Measurements from ENCODE around the gene MYO18A.

The MYO18A gene

GRCh38 chr17:29080323-29080722 lies 99.9 kb downstream of the MYO18A start:
- H4K20me1 ChIP-seq (ENCODE audit: insufficient read depth, low read length): peaks cover 3% of the 10 kb centered on the region
- no peaks in the 10 kb centered on the region for H3K79me2 ChIP-seq (ENCODE audit: insufficient read depth, low read length)
- no peaks in the 10 kb centered on the region for H3K4me1 ChIP-seq (ENCODE audit: insufficient read depth, low read length)
- no peak for TF ChIP-seq EZH2 (IDR thresholded peaks at IDR 0.05; ENCODE audit: borderline replicate concordance, low read depth, low read length, severe bottlenecking)
- TF ChIP-seq, protein P1, sequence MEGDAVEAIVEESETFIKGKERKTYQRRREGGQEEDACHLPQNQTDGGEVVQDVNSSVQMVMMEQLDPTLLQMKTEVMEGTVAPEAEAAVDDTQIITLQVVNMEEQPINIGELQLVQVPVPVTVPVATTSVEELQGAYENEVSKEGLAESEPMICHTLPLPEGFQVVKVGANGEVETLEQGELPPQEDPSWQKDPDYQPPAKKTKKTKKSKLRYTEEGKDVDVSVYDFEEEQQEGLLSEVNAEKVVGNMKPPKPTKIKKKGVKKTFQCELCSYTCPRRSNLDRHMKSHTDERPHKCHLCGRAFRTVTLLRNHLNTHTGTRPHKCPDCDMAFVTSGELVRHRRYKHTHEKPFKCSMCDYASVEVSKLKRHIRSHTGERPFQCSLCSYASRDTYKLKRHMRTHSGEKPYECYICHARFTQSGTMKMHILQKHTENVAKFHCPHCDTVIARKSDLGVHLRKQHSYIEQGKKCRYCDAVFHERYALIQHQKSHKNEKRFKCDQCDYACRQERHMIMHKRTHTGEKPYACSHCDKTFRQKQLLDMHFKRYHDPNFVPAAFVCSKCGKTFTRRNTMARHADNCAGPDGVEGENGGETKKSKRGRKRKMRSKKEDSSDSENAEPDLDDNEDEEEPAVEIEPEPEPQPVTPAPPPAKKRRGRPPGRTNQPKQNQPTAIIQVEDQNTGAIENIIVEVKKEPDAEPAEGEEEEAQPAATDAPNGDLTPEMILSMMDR (IDR thresholded peaks at IDR 0.05; ENCODE audit: borderline replicate concordance, extremely low read depth, low read length, poor library complexity, severe bottlenecking): no peak
- no peak overlapping the region for H3K4me3 ChIP-seq (ENCODE audit: low read depth in 1 of 2, low read length in 2 of 2)
- no peak overlapping the region for H3K4me2 ChIP-seq (ENCODE audit: insufficient read depth, low read length)
- H3K27me3 ChIP-seq (ENCODE audit: insufficient read depth, low read length, poor library complexity): no peaks in the 10 kb centered on the region
- no peak overlapping the region for H3K9ac ChIP-seq (ENCODE audit: low read depth, low read length)
- no peak overlapping the region for H2AFZ ChIP-seq (ENCODE audit: low read depth, low read length)
- ATAC-seq (ENCODE audit: insufficient read depth, low read depth): no peak
- no peak for DNase-seq
- no peaks in the 10 kb centered on the region for H3K9me3 ChIP-seq (ENCODE audit: insufficient read depth, low read length, severe bottlenecking)
- H3K27ac ChIP-seq (ENCODE audit: low read length): no peak overlapping the region
- peaks cover 79% of the 10 kb centered on the region for H3K36me3 ChIP-seq (ENCODE audit: insufficient read depth, low read length)

- Histone ChIP-seq H3K9ac (ENCODE audit: low read depth, low read length) (no peak overlapping the region), H3K36me3 (ENCODE audit: insufficient read depth, low read length) (peaks cover 75% of the 10 kb centered on the region), H4K20me1 (ENCODE audit: insufficient read depth, low read length) (peaks cover 3% of the 10 kb centered on the region), H2AFZ (ENCODE audit: low read depth, low read length) (no peak overlapping the region), H3K9me3 (ENCODE audit: insufficient read depth, low read length, severe bottlenecking) (no peaks in the 10 kb centered on the region), H3K4me3 (ENCODE audit: low read depth in 1 of 2, low read length in 2 of 2) (no peak overlapping the region), H3K27ac (ENCODE audit: low read length) (no peak overlapping the region), H3K4me1 (ENCODE audit: insufficient read depth, low read length) (no peaks in the 10 kb centered on the region), H3K4me2 (ENCODE audit: insufficient read depth, low read length) (no peak overlapping the region), H3K27me3 (ENCODE audit: insufficient read depth, low read length, poor library complexity) (no peaks in the 10 kb centered on the region), H3K79me2 (ENCODE audit: insufficient read depth, low read length) (no peaks in the 10 kb centered on the region)
- ATAC-seq (ENCODE audit: insufficient read depth, low read depth) (no peak), DNase-seq (no peak)
- TF ChIP-seq, protein P1 (IDR thresholded peaks at IDR 0.05; ENCODE audit: borderline replicate concordance, extremely low read depth, low read length, poor library complexity, severe bottlenecking): no peak
- no peak for TF ChIP-seq EZH2 (IDR thresholded peaks at IDR 0.05; ENCODE audit: borderline replicate concordance, low read depth, low read length, severe bottlenecking)
Observed at GRCh38 chr17:29079887-29080286, 100.3 kb downstream of the MYO18A start.

GRCh38 chr17:29079433-29079832 lies 100.8 kb downstream of the MYO18A start:
- Histone ChIP-seq H3K36me3 (ENCODE audit: insufficient read depth, low read length) (peaks cover 76% of the 10 kb centered on the region), H2AFZ (ENCODE audit: low read depth, low read length) (no peak overlapping the region), H3K4me1 (ENCODE audit: insufficient read depth, low read length) (no peaks in the 10 kb centered on the region), H3K9ac (ENCODE audit: low read depth, low read length) (no peak overlapping the region), H3K79me2 (ENCODE audit: insufficient read depth, low read length) (no peaks in the 10 kb centered on the region), H3K4me2 (ENCODE audit: insufficient read depth, low read length) (no peak overlapping the region), H3K27me3 (ENCODE audit: insufficient read depth, low read length, poor library complexity) (no peaks in the 10 kb centered on the region), H3K4me3 (ENCODE audit: low read depth in 1 of 2, low read length in 2 of 2) (no peak overlapping the region), H4K20me1 (ENCODE audit: insufficient read depth, low read length) (peaks cover 3% of the 10 kb centered on the region), H3K27ac (ENCODE audit: low read length) (no peak overlapping the region), H3K9me3 (ENCODE audit: insufficient read depth, low read length, severe bottlenecking) (no peaks in the 10 kb centered on the region)
- no peak for TF ChIP-seq EZH2 (IDR thresholded peaks at IDR 0.05; ENCODE audit: borderline replicate concordance, low read depth, low read length, severe bottlenecking)
- TF ChIP-seq, protein P1 (IDR thresholded peaks at IDR 0.05; ENCODE audit: borderline replicate concordance, extremely low read depth, low read length, poor library complexity, severe bottlenecking): no peak
- ATAC-seq (ENCODE audit: insufficient read depth, low read depth) (no peak), DNase-seq (no peak)

All from DND-41 (cell line).